ENCODE data around the gene GLG1.
"Not testable (repeated sequence)": the region's sequence is repeated elsewhere in the genome, so short reads cannot be mapped to it uniquely, and the experiment has no call there.

The GLG1 gene

GRCh38 chr16:74449470-74449869, 157.4 kb downstream of the GLG1 start:
- Histone ChIP-seq H3K27ac (no peak overlapping the region), H3K4me1 (ENCODE audit: low read depth, poor library complexity, severe bottlenecking) (no peaks in the 10 kb centered on the region), H3K27me3 (ENCODE audit: insufficient read depth, low read depth) (no peaks in the 10 kb centered on the region), H3K36me3 (ENCODE audit: insufficient read depth) (no peaks in the 10 kb centered on the region; the same call in 1 of the 2 replicates), H4K20me1 (ENCODE audit: insufficient read depth) (no peaks in the 10 kb centered on the region), H3K4me2 (no peak overlapping the region), H3K4me3 (IDR thresholded peaks at IDR 0.05; ENCODE audit: insufficient read depth, low read depth, low read length) (no peak overlapping the region), H2AFZ (ENCODE audit: low read depth) (no peak overlapping the region), H3K79me2 (ENCODE audit: insufficient read depth, low read depth) (no peaks in the 10 kb centered on the region), H3K9ac (no peak overlapping the region)
- TF ChIP-seq CTCF (conservative IDR thresholded peaks at IDR 0.05; ENCODE audit: low read depth, low read length): no peak

- Histone ChIP-seq H3K27ac (no peak overlapping the region), H2AFZ (ENCODE audit: low read depth) (no peak overlapping the region), H3K4me3 (IDR thresholded peaks at IDR 0.05; ENCODE audit: insufficient read depth, low read depth, low read length) (no peak overlapping the region), H3K27me3 (ENCODE audit: insufficient read depth, low read depth) (no peaks in the 10 kb centered on the region), H3K79me2 (ENCODE audit: insufficient read depth, low read depth) (no peaks in the 10 kb centered on the region), H3K4me1 (ENCODE audit: low read depth, poor library complexity, severe bottlenecking) (no peaks in the 10 kb centered on the region), H3K36me3 (ENCODE audit: insufficient read depth) (no peaks in the 10 kb centered on the region; the same call in 1 of the 2 replicates), H3K9ac (no peak overlapping the region), H4K20me1 (ENCODE audit: insufficient read depth) (no peaks in the 10 kb centered on the region), H3K4me2 (no peak overlapping the region)
- TF ChIP-seq CTCF (conservative IDR thresholded peaks at IDR 0.05; ENCODE audit: low read depth, low read length): no peak
Measured at GRCh38 chr16:74448990-74449389, 157.9 kb downstream of the GLG1 start.

- Histone ChIP-seq H3K4me3 (IDR thresholded peaks at IDR 0.05; ENCODE audit: insufficient read depth, low read depth, low read length) (no peak overlapping the region), H4K20me1 (ENCODE audit: insufficient read depth) (no peaks in the 10 kb centered on the region), H3K4me2 (no peak overlapping the region), H3K9ac (no peak overlapping the region), H3K27me3 (ENCODE audit: insufficient read depth, low read depth) (no peaks in the 10 kb centered on the region), H2AFZ (ENCODE audit: low read depth) (no peak overlapping the region), H3K36me3 (ENCODE audit: insufficient read depth) (no peaks in the 10 kb centered on the region; the same call in 1 of the 2 replicates), H3K27ac (no peak overlapping the region), H3K4me1 (ENCODE audit: low read depth, poor library complexity, severe bottlenecking) (no peaks in the 10 kb centered on the region), H3K79me2 (ENCODE audit: insufficient read depth, low read depth) (no peaks in the 10 kb centered on the region)
- no peak for TF ChIP-seq CTCF (conservative IDR thresholded peaks at IDR 0.05; ENCODE audit: low read depth, low read length)
Measured at GRCh38 chr16:74447578-74447977, 159.3 kb downstream of the GLG1 start.

DNA sequence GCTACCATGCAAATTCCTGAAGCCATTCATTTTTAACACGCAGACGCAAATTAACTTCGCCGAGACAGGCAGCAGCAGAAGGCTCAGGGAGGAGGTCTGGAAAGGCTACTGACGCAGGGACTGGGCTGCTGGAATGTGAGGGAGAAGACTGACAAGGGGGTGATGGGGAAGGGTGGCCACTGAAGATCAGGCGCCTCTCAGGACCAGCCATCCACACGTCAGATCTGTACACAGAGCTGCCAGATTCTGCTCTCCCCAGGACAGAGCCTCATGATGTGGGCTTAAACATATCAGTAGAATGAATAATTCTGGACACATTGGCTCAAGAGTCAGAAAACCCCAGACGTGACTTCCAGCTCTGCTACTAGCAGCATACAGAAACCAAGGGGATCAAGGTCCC, 160.0 kb downstream of the GLG1 start:
- Histone ChIP-seq H3K4me3 (IDR thresholded peaks at IDR 0.05; ENCODE audit: insufficient read depth, low read depth, low read length) (no peak overlapping the region), H2AFZ (ENCODE audit: low read depth) (no peak overlapping the region), H3K9ac (no peak overlapping the region), H3K79me2 (ENCODE audit: insufficient read depth, low read depth) (no peaks in the 10 kb centered on the region), H3K27me3 (ENCODE audit: insufficient read depth, low read depth) (no peaks in the 10 kb centered on the region), H3K4me2 (no peak overlapping the region), H4K20me1 (ENCODE audit: insufficient read depth) (no peaks in the 10 kb centered on the region), H3K36me3 (ENCODE audit: insufficient read depth) (no peaks in the 10 kb centered on the region; the same call in 1 of the 2 replicates), H3K27ac (no peak overlapping the region), H3K4me1 (ENCODE audit: low read depth, poor library complexity, severe bottlenecking) (no peaks in the 10 kb centered on the region)
- TF ChIP-seq CTCF (conservative IDR thresholded peaks at IDR 0.05; ENCODE audit: low read depth, low read length): no peak

- H3K27me3 ChIP-seq (ENCODE audit: insufficient read depth, low read depth); H3K4me3 ChIP-seq (IDR thresholded peaks at IDR 0.05; ENCODE audit: insufficient read depth, low read depth, low read length); H3K36me3 ChIP-seq (ENCODE audit: insufficient read depth); H3K27ac ChIP-seq; H3K4me1 ChIP-seq (ENCODE audit: low read depth, poor library complexity, severe bottlenecking); H3K9ac ChIP-seq; H4K20me1 ChIP-seq (ENCODE audit: insufficient read depth); H3K4me2 ChIP-seq; H2AFZ ChIP-seq (ENCODE audit: low read depth); H3K79me2 ChIP-seq (ENCODE audit: insufficient read depth, low read depth): not testable (repeated sequence)
Measured at GRCh38 chr16:74443624-74444346, 163.1 kb downstream of the GLG1 start.
